Endothelial cell of umbilical vein (primary cell): ENCODE data around the gene ADAM23. TPM values are rescaled to one million over a fixed set of nuclear protein-coding genes. Genes with fewer than 3 reads are reported as not detected.

Source experiments
- BruUV-seq: library from RNA; stranded (reverse); fragments of 400-500 nt; replicated peaks from 2 replicates; lab custom pipeline; 2021; lab: Mats Ljungman, UMichigan
- CTCF ChIA-PET: fragments of 300-600, 350-600 bp; sonication (Branson Sonifier 250); formaldehyde crosslinking; loops from one replicate; lab custom pipeline; 2021; ENCODE audit warnings: antibody characterized with exemption, inconsistent platforms; lab: Charles Lee
- POLR2A ChIA-PET: fragments of 300-600, 350-600 bp; sonication (Branson Sonifier 250); formaldehyde crosslinking; loops from one replicate; lab custom pipeline; 2021; ENCODE audit warnings: antibody characterized with exemption, inconsistent platforms; lab: Charles Lee
- DNase-seq: peaks from one replicate; pipeline ENCODE4 v3.0.0-alpha.2; 2011; ENCODE audit warnings: low read depth, low spot score
- FAIRE-seq: peaks from 2 replicates; lab custom pipeline; 2011; peaks lifted over from hg19 to GRCh38; lab: Jason Lieb, UNC
- H2AFZ ChIP-seq: 2 replicates; pipeline ENCODE4 v1.6.0; 2012; ENCODE audit warnings: low read depth, low read length, control low read depth, inconsistent platforms
- H3K27ac ChIP-seq: 2 replicates; pipeline ENCODE4 v1.5.1; 2011; ENCODE audit warnings: low read depth, mild to moderate bottlenecking, control low read depth, low read length, moderate library complexity; ENCODE audit not compliant: insufficient read depth
- H3K27me3 ChIP-seq, 2 experiments: 2 replicates each; pipeline versions ENCODE4 v1.6.0 to v1.6.1; 2011; ENCODE audit warnings: low read length in 2 of 2, mixed read lengths in 1 of 2; ENCODE audit not compliant: control insufficient read depth in 2 of 2, insufficient read depth in 2 of 2
- H3K36me3 ChIP-seq, 2 experiments: 2 replicates in 1 of 2; 3 replicates in 1 of 2; pipeline ENCODE4 v1.5.1; 2011; ENCODE audit warnings: low read length in 2 of 2, mild to moderate bottlenecking in 1 of 2, moderate library complexity in 1 of 2; ENCODE audit not compliant: control insufficient read depth in 2 of 2, insufficient read depth in 2 of 2; ENCODE audit errors: extremely low read depth in 1 of 2
- H3K4me1 ChIP-seq: 3 replicates; pipeline ENCODE4 v1.5.1; 2011; ENCODE audit warnings: mild to moderate bottlenecking, low read length; ENCODE audit not compliant: control insufficient read depth, insufficient read depth; ENCODE audit errors: extremely low read depth
- H3K4me2 ChIP-seq: 2 replicates; pipeline ENCODE4 v1.6.1; 2011; ENCODE audit warnings: low read length, control low read depth, mixed read lengths; ENCODE audit not compliant: insufficient read depth
- H3K4me3 ChIP-seq, 3 experiments: fragments of 200-600 bp in 1 of 3; sonication (generic), shearing (Covaris generic) in 1 of 3; replicated peaks in 1 of 3; 2 replicates each; pipeline ENCODE4 v1.5.1; 2011 to 2016; ENCODE audit warnings: control low read depth in 3 of 3, low read length in 3 of 3, mild to moderate bottlenecking in 2 of 3, inconsistent platforms in 1 of 3, low read depth in 1 of 3, moderate library complexity in 1 of 3; ENCODE audit not compliant: insufficient read depth in 1 of 3
- H3K79me2 ChIP-seq: 2 replicates; pipeline ENCODE4 v1.6.0; 2012; ENCODE audit warnings: low read length, inconsistent platforms; ENCODE audit not compliant: control insufficient read depth, insufficient read depth
- H3K9ac ChIP-seq: replicated peaks from 2 replicates; pipeline ENCODE3; 2011; ENCODE audit warnings: low read length, control low read depth; ENCODE audit not compliant: insufficient read depth; ENCODE audit errors: extremely low read depth
- H3K9me1 ChIP-seq: replicated peaks from 3 replicates; pipeline ENCODE4 v1.6.0; 2011; ENCODE audit warnings: mild to moderate bottlenecking, low read length; ENCODE audit not compliant: control insufficient read depth, insufficient read depth; ENCODE audit errors: extremely low read depth
- H3K9me3 ChIP-seq: replicated peaks from 2 replicates; pipeline ENCODE4 v1.5.1; 2012; ENCODE audit warnings: low read length, inconsistent platforms; ENCODE audit not compliant: control insufficient read depth, insufficient read depth
- H4K20me1 ChIP-seq: replicated peaks from 2 replicates; pipeline ENCODE3; 2011; ENCODE audit warnings: mild to moderate bottlenecking, low read length; ENCODE audit not compliant: control insufficient read depth, insufficient read depth; ENCODE audit errors: extremely low read depth
- CTCF ChIP-seq, 2 donors: IDR thresholded peaks; 1 replicate in 1 of 2; 2 replicates in 1 of 2; pipeline ENCODE4 v1.5.1; 2011; ENCODE audit warnings: low read length in 2 of 2, mild to moderate bottlenecking in 2 of 2, moderate library complexity in 2 of 2, control low read depth in 1 of 2, inconsistent platforms in 1 of 2, low read depth in 1 of 2; ENCODE audit not compliant: insufficient read depth in 1 of 2; ENCODE audit errors: extremely low read depth in 1 of 2
- EZH2 ChIP-seq: IDR thresholded peaks from 2 replicates; pipeline ENCODE4 v1.6.1; 2012; ENCODE audit warnings: borderline replicate concordance, low read depth, mild to moderate bottlenecking, moderate library complexity, low read length, inconsistent platforms; ENCODE audit not compliant: severe bottlenecking
- FOS ChIP-seq: IDR thresholded peaks from 2 replicates; pipeline ENCODE4 v1.6.1; 2011; ENCODE audit warnings: mild to moderate bottlenecking, low read length, moderate library complexity, borderline replicate concordance; ENCODE audit not compliant: insufficient read depth
- GATA2 ChIP-seq: IDR thresholded peaks from 2 replicates; pipeline ENCODE4 v1.7.0; 2011; ENCODE audit warnings: low read depth, mild to moderate bottlenecking, moderate library complexity, mixed read lengths, low read length; ENCODE audit not compliant: insufficient read length, insufficient read depth
- JUN ChIP-seq: IDR thresholded peaks from 2 replicates; pipeline ENCODE4 v1.6.1; 2011; ENCODE audit warnings: borderline replicate concordance, low read depth; ENCODE audit not compliant: insufficient read length, insufficient read depth
- MAX ChIP-seq: IDR thresholded peaks from 2 replicates; pipeline ENCODE4 v1.6.1; 2011; ENCODE audit not compliant: insufficient read depth, insufficient read length
- MYC ChIP-seq: IDR thresholded peaks from one replicate; pipeline ENCODE4 v1.6.1; 2011; ENCODE audit warnings: mild to moderate bottlenecking, low read depth, low read length
- POLR2A ChIP-seq: IDR thresholded peaks from 2 replicates; pipeline ENCODE4 v1.6.1; 2012; ENCODE audit warnings: low read depth, mild to moderate bottlenecking, control low read depth, low read length
- POLR2AphosphoS5 ChIP-seq: IDR thresholded peaks from 2 replicates; pipeline ENCODE4 v1.6.1; 2012; ENCODE audit warnings: low read depth, mild to moderate bottlenecking, control low read depth, low read length, moderate library complexity; ENCODE audit not compliant: insufficient read depth
- dilution Hi-C: fragments of 300-500 bp; cut with MboI; formaldehyde crosslinking; loops from one replicate; pipeline ENCODE4 v1.15.0; 2019; ENCODE audit warnings: low sequenced_read_pairs; ENCODE audit not compliant: extremely low pct_ligation_motif_present
- intact Hi-C: fragments of 100-400 bp; cut with micrococcal nuclease; formaldehyde crosslinking; loops from one replicate; pipeline ENCODE4 v1.10.0; 2022
- polyA plus RNA-seq, 4 experiments: library from polyadenylated mRNA; depleted of rRNA in 3 of 4; stranded (reverse) in 3 of 4; unstranded in 1 of 4; fragments of >200 nt; gene quantifications; 2 replicates each; pipeline versions ENCODE4 v1.2.1 to v1.2.3, GENCODE V29; 2011 to 2012; ENCODE audit warnings: missing spikeins in 1 of 4
- total RNA-seq: library from RNA; stranded (reverse); gene quantifications from 2 replicates; pipeline ENCODE4 v1.2.3, GENCODE V29; 2021

Gene ADAM23
- total and polyA plus RNA-seq, 2 donors (not counting 3 experiments of a cell fraction or from before 2014, with no cell fraction given) = 20.6 to 38.5 TPM

- no peak for TF ChIP-seq MAX
- no peak for TF ChIP-seq MYC
- no peak for TF ChIP-seq CTCF (IDR thresholded peaks at IDR 0.05; ENCODE audit: extremely low read depth in 1 of 2, insufficient read depth in 1 of 2, low read depth in 1 of 2, low read length in 2 of 2)
- no peak for TF ChIP-seq FOS
- no peak for TF ChIP-seq POLR2AphosphoS5
- H3K79me2 ChIP-seq = no peaks in the 10 kb centered on the region
- H3K9me3 ChIP-seq = no peaks in the 10 kb centered on the region
- no peak for DNase-seq
- no peak overlapping the region for H3K4me2 ChIP-seq
- dilution Hi-C loops = no loop called here
- POLR2A ChIA-PET = no interaction called here
- no peak overlapping the region for H2AFZ ChIP-seq
- H3K27ac ChIP-seq = no peak overlapping the region
- H3K9me1 ChIP-seq = no peaks in the 10 kb centered on the region
- no peaks in the 10 kb centered on the region for H3K4me1 ChIP-seq
- no peaks in the 10 kb centered on the region for H3K27me3 ChIP-seq
- no peak for FAIRE-seq
- H3K4me3 ChIP-seq = no peak overlapping the region
- H3K36me3 ChIP-seq = no peaks in the 10 kb centered on the region
- no peaks in the 10 kb centered on the region for H4K20me1 ChIP-seq
- CTCF ChIA-PET = interaction anchor here (0.9 to 1.6 kb wide), 3 partner anchors 9 to 63 kb away, joined by 3 to 4 read pairs (median 4); no protein-coding TSS in a partner anchor
- H3K9ac ChIP-seq = no peak overlapping the region
- intact Hi-C loops = no loop called here
- no TSS peak for BruUV-seq
These were observed 167.1 kb downstream of the ADAM23 start for GRCh38 chr2:206610451-206610850.

- FAIRE-seq (no peak), DNase-seq (no peak)
- no peaks in the 10 kb centered on the region for H3K27me3 ChIP-seq
- H4K20me1 ChIP-seq = no peaks in the 10 kb centered on the region
- CTCF ChIA-PET = no interaction called here
- no peak overlapping the region for H3K27ac ChIP-seq
- intact Hi-C loops (no loop called here), dilution Hi-C loops (no loop called here)
- no peak overlapping the region for H3K4me3 ChIP-seq
- H3K9me1 ChIP-seq = no peaks in the 10 kb centered on the region
- H3K9me3 ChIP-seq = no peaks in the 10 kb centered on the region
- no peaks in the 10 kb centered on the region for H3K4me1 ChIP-seq
- H3K4me2 ChIP-seq = no peak overlapping the region
- POLR2A ChIA-PET = no interaction called here
- H2AFZ ChIP-seq = no peak overlapping the region
- H3K79me2 ChIP-seq = no peaks in the 10 kb centered on the region
- no peaks in the 10 kb centered on the region for H3K36me3 ChIP-seq
- TF ChIP-seq GATA2 (no peak), POLR2AphosphoS5 (no peak), MAX (no peak), EZH2 (no peak), POLR2A (no peak), JUN (no peak), FOS (no peak), CTCF (IDR thresholded peaks at IDR 0.05; ENCODE audit: extremely low read depth in 1 of 2, insufficient read depth in 1 of 2, low read depth in 1 of 2, low read length in 2 of 2) (no peak), MYC (no peak)
- H3K9ac ChIP-seq = no peak overlapping the region
- BruUV-seq = no TSS peak
These were observed 167.9 kb downstream of the ADAM23 start for GRCh38 chr2:206611191-206611590.
